ENCODE measurements around the gene ITPA. TPM values are rescaled to one million over a fixed set of nuclear protein-coding genes. Genes with fewer than 3 reads are reported as not detected.

ITPA gene
- 54.0 TPM for polyA plus RNA-seq (2013, experiment 1 of 2)
- 49.3 TPM for polyA plus RNA-seq (2013, experiment 2 of 2)

DNA sequence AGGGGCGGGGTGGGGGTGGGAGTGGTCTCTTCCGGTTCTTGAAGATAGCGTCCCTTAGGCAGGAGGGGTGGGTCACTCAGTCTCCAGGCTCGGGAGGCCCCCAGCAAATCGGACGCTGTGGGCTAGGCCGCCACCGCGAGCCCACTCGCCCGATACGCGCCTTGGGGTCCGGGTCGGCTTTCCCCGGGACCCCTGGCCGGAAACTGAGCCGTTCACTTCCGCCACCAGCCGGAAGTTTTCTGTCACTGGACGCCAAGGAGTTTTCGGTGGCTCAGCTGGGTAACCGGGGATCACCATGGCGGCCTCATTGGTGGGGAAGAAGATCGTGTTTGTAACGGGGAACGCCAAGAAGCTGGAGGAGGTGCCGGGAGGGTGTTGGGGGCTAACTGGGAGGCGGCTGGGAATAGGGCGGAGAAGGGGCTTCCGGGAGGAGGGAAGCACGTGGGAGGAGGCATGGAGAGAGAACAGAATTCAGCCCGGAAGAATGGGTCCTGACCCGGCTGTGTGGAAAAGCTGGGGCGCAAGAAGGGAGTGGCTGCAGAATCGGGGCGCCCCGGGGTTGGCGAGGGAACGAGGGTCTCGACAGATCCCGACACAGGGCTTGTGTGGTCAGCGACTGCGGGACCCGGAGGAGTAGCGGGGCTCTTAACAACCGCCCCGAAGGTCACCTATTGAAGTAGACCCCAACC lies at the start of gene ITPA:
Gene ITPA (plus strand): TSS at position 242 of the 689 bp plus-strand sequence. CDS start 54 bp downstream, at position 296.
- peak within 1 kb of the TSS; percentile 82 for H3K9ac ChIP-seq (ENCODE audit: low read depth, low read length)
- H3K27ac ChIP-seq (ENCODE audit: low read depth, low read length) = peak within 1 kb of the TSS; percentile 44
- H3K9me3 ChIP-seq (ENCODE audit: insufficient read depth, low read depth, low read length) = no peaks in the 10 kb centered on the region
- under 1% methylated on average over 48 of the region's 48 CpGs for WGBS
- peaks cover 3% of the 10 kb centered on the region; the same call in 1 of the 2 replicates for H3K4me1 ChIP-seq (ENCODE audit: insufficient read depth, low read length)
- peak within 1 kb of the TSS; percentile 93 for H3K4me3 ChIP-seq (ENCODE audit: low read length)
- H3K27me3 ChIP-seq (ENCODE audit: insufficient read depth, low read length) = no peaks in the 10 kb centered on the region
- H3K36me3 ChIP-seq (ENCODE audit: insufficient read depth, low read length) = peaks cover 16% of the 10 kb centered on the region

DNA sequence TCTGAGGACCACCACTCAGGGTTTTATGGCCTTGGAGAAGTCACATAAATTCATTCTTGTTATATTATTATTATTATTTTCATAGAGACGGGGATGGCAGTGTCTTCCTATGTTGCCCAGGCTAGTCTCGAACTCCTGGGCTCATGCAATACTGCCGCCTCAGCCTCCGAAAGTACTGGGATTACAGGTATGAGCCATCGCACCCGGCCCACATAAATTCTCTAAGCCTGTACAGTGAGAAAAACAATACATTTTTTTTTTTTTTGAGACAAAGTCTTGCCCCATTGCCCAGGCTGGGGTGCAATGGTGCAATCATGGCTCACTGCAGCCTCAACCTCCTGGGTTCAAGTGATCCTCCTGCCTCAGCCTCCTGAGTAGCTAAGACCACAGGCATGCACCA lies 48.9 kb upstream of the ITPA start:
- WGBS = 96% methylated on average over 6 of the region's 6 CpGs
- Histone ChIP-seq H3K4me3 (ENCODE audit: low read length) (peak overlapping the region; percentile 84), H3K9me3 (ENCODE audit: insufficient read depth, low read depth, low read length) (no peaks in the 10 kb centered on the region), H3K27me3 (ENCODE audit: insufficient read depth, low read length) (no peaks in the 10 kb centered on the region), H3K27ac (ENCODE audit: low read depth, low read length) (no peak overlapping the region), H3K9ac (ENCODE audit: low read depth, low read length) (0 out of 2 replicates have a peak overlapping the region, but pooled peaks have one; percentile 88), H3K4me1 (ENCODE audit: insufficient read depth, low read length) (peaks cover 2% of the 10 kb centered on the region; the same call in 1 of the 2 replicates), H3K36me3 (ENCODE audit: insufficient read depth, low read length) (peaks cover 6% of the 10 kb centered on the region; the same call in 1 of the 2 replicates)

DNA sequence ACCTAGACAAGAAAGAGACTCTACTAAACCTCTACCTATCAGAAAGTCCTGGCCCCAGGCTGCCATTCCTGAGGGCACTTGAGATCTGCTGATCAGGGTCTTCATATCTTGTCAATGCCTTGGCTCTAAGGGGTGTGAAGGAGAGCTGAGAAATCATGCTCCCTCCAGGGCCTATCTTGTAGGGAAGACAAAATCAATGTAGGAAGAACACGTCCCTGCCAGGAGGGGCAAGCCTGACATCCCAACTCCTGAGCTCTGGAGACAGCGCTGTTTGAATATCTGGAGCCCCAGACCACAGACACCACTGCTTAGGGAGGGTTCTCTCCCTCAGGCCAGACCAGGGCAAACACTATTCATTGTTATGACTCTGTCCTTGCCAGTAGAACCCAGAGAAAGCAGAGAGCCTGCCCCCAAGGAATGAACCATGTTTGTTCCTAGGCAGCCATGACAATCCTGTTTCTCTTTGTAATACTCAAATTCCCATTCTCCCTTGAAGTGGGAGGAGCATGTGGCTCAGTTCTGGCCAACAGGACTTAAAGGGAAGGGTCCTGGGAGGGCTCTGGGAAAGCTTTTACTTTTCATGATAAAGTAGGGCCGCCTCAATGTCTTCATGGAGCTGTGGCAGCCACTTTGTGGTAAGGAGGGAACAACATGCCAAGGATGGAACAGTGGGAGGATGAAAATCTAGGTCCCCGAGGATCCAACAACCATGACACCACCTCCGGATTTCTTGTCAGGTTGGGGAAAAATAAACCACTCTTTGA lies 47.8 kb upstream of the ITPA start:
- Histone ChIP-seq H3K4me3 (ENCODE audit: low read length) (no peak overlapping the region), H3K27ac (ENCODE audit: low read depth, low read length) (no peak overlapping the region), H3K27me3 (ENCODE audit: insufficient read depth, low read length) (no peaks in the 10 kb centered on the region), H3K9ac (ENCODE audit: low read depth, low read length) (no peak overlapping the region), H3K4me1 (ENCODE audit: insufficient read depth, low read length) (peaks cover 2% of the 10 kb centered on the region; the same call in 1 of the 2 replicates), H3K36me3 (ENCODE audit: insufficient read depth, low read length) (0 out of 2 replicates have a peak, but pooled peaks cover 3% of the 10 kb centered on the region), H3K9me3 (ENCODE audit: insufficient read depth, low read depth, low read length) (no peaks in the 10 kb centered on the region)
- WGBS = 79% methylated on average over 5 of the region's 5 CpGs

GRCh38 chr20:3162080-3162611 lies 47.2 kb upstream of the ITPA start:
- Histone ChIP-seq H3K4me1 (ENCODE audit: insufficient read depth, low read length) (peaks cover 2% of the 10 kb centered on the region; the same call in 1 of the 2 replicates), H3K4me3 (ENCODE audit: low read length) (no peak overlapping the region), H3K9me3 (ENCODE audit: insufficient read depth, low read depth, low read length) (no peaks in the 10 kb centered on the region), H3K36me3 (ENCODE audit: insufficient read depth, low read length) (0 out of 2 replicates have a peak, but pooled peaks cover 3% of the 10 kb centered on the region), H3K27ac (ENCODE audit: low read depth, low read length) (no peak overlapping the region), H3K9ac (ENCODE audit: low read depth, low read length) (no peak overlapping the region), H3K27me3 (ENCODE audit: insufficient read depth, low read length) (no peaks in the 10 kb centered on the region; the same call in 1 of the 2 replicates)
- 84% methylated on average over 11 of the region's 11 CpGs for WGBS

- no peak overlapping the region for H3K9ac ChIP-seq (ENCODE audit: low read depth, low read length)
- H3K27ac ChIP-seq (ENCODE audit: low read depth, low read length) = no peak overlapping the region
- peaks cover 10% of the 10 kb centered on the region for H3K27me3 ChIP-seq (ENCODE audit: insufficient read depth, low read length)
- WGBS = 91% methylated on average over 13 of the region's 14 CpGs
- no peaks in the 10 kb centered on the region; the same call in 1 of the 2 replicates for H3K4me1 ChIP-seq (ENCODE audit: insufficient read depth, low read length)
- H3K9me3 ChIP-seq (ENCODE audit: insufficient read depth, low read depth, low read length) = no peaks in the 10 kb centered on the region
- H3K4me3 ChIP-seq (ENCODE audit: low read length) = no peak overlapping the region
- 0 out of 2 replicates have a peak, but pooled peaks cover 3% of the 10 kb centered on the region for H3K36me3 ChIP-seq (ENCODE audit: insufficient read depth, low read length)
These were observed 45.9 kb upstream of the ITPA start for GRCh38 chr20:3163099-3164042.

DNA sequence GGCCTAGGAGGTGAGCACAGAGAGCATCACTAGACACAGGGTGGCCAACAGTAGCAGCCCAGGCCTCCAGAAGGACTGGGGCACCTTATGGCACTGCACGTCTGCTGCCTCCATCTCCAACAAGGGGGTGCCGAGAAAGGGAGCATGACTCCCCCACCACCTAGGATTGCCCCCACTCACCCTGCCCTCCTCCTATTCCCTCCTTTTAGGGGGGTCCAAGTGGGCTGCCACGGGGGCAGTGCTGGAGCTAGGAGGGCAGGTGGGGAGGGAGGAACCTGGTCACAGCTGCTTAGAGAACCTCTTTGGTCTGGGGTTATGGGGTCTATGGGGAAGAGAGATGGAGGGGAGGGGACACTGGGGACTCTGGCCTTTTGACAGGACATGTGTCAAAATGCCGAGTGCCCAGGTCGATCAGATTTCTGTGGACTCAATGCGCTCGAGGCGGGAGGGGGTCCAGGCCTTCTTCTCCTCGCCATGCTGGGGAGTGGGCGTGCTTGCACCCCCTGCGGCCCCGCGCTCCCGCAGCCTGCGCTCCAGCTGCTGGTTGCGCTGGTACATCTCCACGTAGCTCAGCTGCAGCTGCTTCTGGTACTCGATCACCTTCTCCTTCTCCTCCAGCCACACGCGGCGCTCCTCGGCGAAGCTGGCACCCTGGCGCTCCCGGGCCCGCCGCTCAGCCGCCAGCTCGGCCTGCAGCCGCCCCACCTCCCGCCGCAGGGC lies 45.1 kb upstream of the ITPA start:
- Histone ChIP-seq H3K4me1 (ENCODE audit: insufficient read depth, low read length) (peaks cover 5% of the 10 kb centered on the region), H3K27me3 (ENCODE audit: insufficient read depth, low read length) (peaks cover 17% of the 10 kb centered on the region), H3K9me3 (ENCODE audit: insufficient read depth, low read depth, low read length) (no peaks in the 10 kb centered on the region), H3K9ac (ENCODE audit: low read depth, low read length) (no peak overlapping the region), H3K4me3 (ENCODE audit: low read length) (no peak overlapping the region), H3K36me3 (ENCODE audit: insufficient read depth, low read length) (0 out of 2 replicates have a peak, but pooled peaks cover 3% of the 10 kb centered on the region), H3K27ac (ENCODE audit: low read depth, low read length) (no peak overlapping the region)
- 93% methylated on average over 32 of the region's 32 CpGs for WGBS

DNA sequence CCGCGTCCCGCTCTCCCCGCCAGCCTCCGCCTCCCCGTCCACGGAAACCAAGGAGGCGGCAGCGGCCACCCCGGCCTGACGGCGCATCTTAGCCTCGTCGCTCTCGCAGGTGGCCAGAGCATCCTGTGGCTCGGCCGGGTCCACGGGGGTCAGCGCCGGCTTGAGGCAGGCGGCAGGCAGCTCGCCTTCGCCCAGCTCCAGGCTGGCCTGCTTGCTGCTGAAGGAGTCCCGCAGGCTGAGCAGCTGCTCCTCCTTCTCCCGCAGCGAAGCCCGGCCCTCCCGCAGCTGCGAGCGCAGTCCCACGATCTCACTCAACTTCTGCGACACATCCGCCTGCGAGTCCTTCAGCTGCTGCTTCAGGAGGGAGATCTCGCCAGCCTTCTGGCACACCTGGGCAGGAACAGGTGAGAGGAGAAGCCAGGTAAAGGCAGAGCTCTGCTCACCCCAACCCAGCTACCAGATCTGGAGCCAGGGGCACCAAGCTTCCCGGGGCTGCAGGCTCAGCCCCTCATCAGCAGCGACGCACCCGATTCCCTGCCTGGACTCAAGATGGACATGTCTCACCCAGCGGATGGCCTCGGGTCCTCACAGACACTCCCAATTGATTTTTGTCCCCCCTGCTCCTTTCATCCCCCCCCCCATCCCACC lies 44.4 kb upstream of the ITPA start:
- Histone ChIP-seq H3K4me3 (ENCODE audit: low read length) (no peak overlapping the region), H3K36me3 (ENCODE audit: insufficient read depth, low read length) (0 out of 2 replicates have a peak, but pooled peaks cover 3% of the 10 kb centered on the region), H3K27ac (ENCODE audit: low read depth, low read length) (no peak overlapping the region), H3K27me3 (ENCODE audit: insufficient read depth, low read length) (peaks cover 17% of the 10 kb centered on the region), H3K9ac (ENCODE audit: low read depth, low read length) (no peak overlapping the region), H3K4me1 (ENCODE audit: insufficient read depth, low read length) (peaks cover 5% of the 10 kb centered on the region), H3K9me3 (ENCODE audit: insufficient read depth, low read depth, low read length) (no peaks in the 10 kb centered on the region)
- 95% methylated on average over 41 of the region's 41 CpGs for WGBS

DNA sequence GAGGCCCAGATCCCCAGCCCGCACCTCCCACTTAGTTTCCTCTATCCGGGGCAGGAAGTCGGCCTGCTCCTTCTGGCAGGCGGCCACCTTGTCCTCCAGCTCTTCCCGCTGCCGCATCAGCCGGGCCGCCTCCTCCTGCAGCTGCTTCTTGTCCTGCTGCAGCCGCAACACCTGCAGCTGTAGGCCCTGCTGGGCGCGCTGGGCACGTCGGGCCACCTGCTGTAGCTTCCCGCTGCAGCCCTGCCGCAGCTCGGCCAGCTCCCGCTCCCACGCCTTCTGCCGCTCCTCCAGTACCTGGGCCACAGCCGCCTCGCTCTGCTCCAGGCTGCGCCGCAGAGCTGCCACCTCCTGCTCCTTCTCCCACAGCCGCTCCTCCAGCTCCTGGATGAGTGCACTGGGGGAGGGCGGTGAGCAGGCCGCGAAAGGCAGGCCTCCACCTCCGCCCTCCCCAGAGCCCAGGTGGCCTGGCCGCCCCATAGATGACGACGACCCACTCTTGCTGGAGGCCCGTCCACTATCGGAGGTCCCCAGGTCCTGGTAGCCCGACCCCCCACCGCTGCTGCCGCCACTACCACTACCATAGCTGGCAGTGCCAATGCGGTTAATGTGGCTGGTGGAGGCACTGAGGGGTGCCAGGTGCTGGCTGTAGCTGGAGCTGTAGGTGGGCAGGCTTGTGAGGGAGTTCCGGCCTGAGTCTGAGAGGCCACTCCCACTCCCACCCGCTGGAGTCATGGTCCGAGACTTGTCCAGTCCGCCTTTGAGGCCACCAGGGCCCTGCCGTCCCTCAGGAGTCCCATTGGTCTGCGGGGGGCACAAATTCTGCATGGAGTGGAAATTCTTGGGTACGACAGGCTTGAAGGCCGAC lies 43.6 kb upstream of the ITPA start:
- Histone ChIP-seq H3K4me1 (ENCODE audit: insufficient read depth, low read length) (peaks cover 5% of the 10 kb centered on the region), H3K9ac (ENCODE audit: low read depth, low read length) (no peak overlapping the region)

DNA sequence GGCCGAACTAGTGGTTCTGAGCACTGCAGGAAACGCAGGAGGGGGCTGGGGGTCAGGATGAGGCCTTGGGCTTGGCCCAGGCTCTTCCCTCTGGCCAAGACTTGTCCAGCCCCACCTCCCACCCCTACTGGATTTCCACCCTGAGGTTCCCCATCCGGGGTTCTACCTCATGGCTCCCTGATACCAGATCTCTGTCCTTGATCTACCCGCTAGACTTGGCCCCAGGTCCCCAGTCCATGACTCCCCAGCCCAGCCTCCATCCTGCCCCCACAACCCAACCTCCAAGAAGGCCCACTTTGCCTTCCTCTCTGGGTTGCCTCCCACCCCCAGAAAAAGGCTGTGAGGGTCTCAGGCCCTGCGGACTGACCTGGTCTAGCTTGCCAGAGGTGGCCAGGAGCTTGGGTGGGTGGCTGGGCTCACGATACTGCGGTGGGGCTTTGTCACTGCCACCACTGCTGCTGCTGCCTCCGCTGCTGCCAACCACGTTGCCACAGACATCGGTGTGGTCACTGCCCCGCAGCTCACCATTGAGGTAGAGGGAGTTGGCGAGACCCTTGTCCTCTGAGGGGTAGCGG lies 42.9 kb upstream of the ITPA start:
- Histone ChIP-seq H3K4me1 (ENCODE audit: insufficient read depth, low read length) (peaks cover 5% of the 10 kb centered on the region), H3K27ac (ENCODE audit: low read depth, low read length) (no peak overlapping the region), H3K27me3 (ENCODE audit: insufficient read depth, low read length) (peaks cover 17% of the 10 kb centered on the region), H3K9ac (ENCODE audit: low read depth, low read length) (no peak overlapping the region), H3K9me3 (ENCODE audit: insufficient read depth, low read depth, low read length) (no peaks in the 10 kb centered on the region), H3K36me3 (ENCODE audit: insufficient read depth, low read length) (0 out of 2 replicates have a peak, but pooled peaks cover 3% of the 10 kb centered on the region), H3K4me3 (ENCODE audit: low read length) (no peak overlapping the region)
- 95% methylated on average over 13 of the region's 13 CpGs for WGBS

More for the DNA sequence above, 43.6 kb upstream of the ITPA start:
- Histone ChIP-seq H3K27me3 (ENCODE audit: insufficient read depth, low read length) (peaks cover 17% of the 10 kb centered on the region), H3K27ac (ENCODE audit: low read depth, low read length) (no peak overlapping the region), H3K36me3 (ENCODE audit: insufficient read depth, low read length) (0 out of 2 replicates have a peak, but pooled peaks cover 3% of the 10 kb centered on the region), H3K9me3 (ENCODE audit: insufficient read depth, low read depth, low read length) (no peaks in the 10 kb centered on the region), H3K4me3 (ENCODE audit: low read length) (no peak overlapping the region)
- 94% methylated on average over 45 of the region's 45 CpGs for WGBS
